SU-DHL-6 (cell line): ENCODE measurements around the gene TRRAP.

Experiments used
- H2AFZ ChIP-seq: fragments of 200-600 bp; sonication (generic); 2 replicates; pipeline ENCODE4 v1.6.1; 2014; ENCODE audit warnings: low read depth, mild to moderate bottlenecking, moderate library complexity, mixed read lengths, antibody characterized with exemption, low read length; ENCODE audit not compliant: severe bottlenecking
- H3F3A ChIP-seq: fragments of 200-600 bp; shearing (Covaris generic); 2 replicates; pipeline ENCODE4 v1.6.0; 2016; ENCODE audit warnings: antibody characterized with exemption, mild to moderate bottlenecking; ENCODE audit not compliant: insufficient read depth
- H3K27ac ChIP-seq: fragments of 200-600 bp; sonication (generic); 2 replicates; pipeline ENCODE4 v1.5.1; 2016; ENCODE audit warnings: low read depth, mild to moderate bottlenecking, low read length, moderate library complexity, mixed read lengths
- H3K27me3 ChIP-seq: fragments of 200-600 bp; sonication (generic), shearing (Covaris generic); 2 replicates; pipeline ENCODE4 v1.6.0; 2014; ENCODE audit warnings: mild to moderate bottlenecking, low read length
- H3K36me3 ChIP-seq: fragments of 200-600 bp; sonication (generic); 2 replicates; pipeline ENCODE4 v1.6.1; 2014; ENCODE audit warnings: mild to moderate bottlenecking, low read length, mixed read lengths
- H3K4me2 ChIP-seq: fragments of 300-600, 200-600 bp; shearing (Covaris generic), sonication (generic); 2 replicates; pipeline ENCODE4 v1.6.0; 2014; ENCODE audit warnings: low read length, low read depth, mild to moderate bottlenecking; ENCODE audit not compliant: poor library complexity, severe bottlenecking
- H3K4me3 ChIP-seq: fragments of 200-600 bp; sonication (generic); 2 replicates; pipeline ENCODE4 v1.5.1; 2014; ENCODE audit warnings: antibody characterized with exemption, low read length, mild to moderate bottlenecking, mixed read lengths; ENCODE audit not compliant: insufficient read depth, poor library complexity, severe bottlenecking
- H3K79me2 ChIP-seq: fragments of 200-600 bp; sonication (generic); 2 replicates; pipeline ENCODE4 v1.6.1; 2014; ENCODE audit warnings: mild to moderate bottlenecking, low read length, moderate library complexity; ENCODE audit not compliant: insufficient read depth
- H3K9ac ChIP-seq: fragments of 200-600 bp; sonication (generic); 2 replicates; pipeline ENCODE4 v1.7.0; 2014; ENCODE audit warnings: mild to moderate bottlenecking, low read length
- H3K9me2 ChIP-seq: fragments of 200-600 bp; sonication (generic); replicated peaks from 2 replicates; pipeline ENCODE4 v1.6.1; 2014; ENCODE audit warnings: low read length; ENCODE audit not compliant: insufficient read depth
- H3K9me3 ChIP-seq: fragments of 200-600 bp; sonication (generic); 2 replicates; pipeline ENCODE4 v1.6.1; 2014; ENCODE audit warnings: low read length, mixed read lengths; ENCODE audit not compliant: insufficient read depth
- H4K20me1 ChIP-seq: fragments of 200-600 bp; sonication (generic); 2 replicates; pipeline ENCODE4 v1.6.1; 2014; ENCODE audit warnings: low read depth, mild to moderate bottlenecking, antibody characterized with exemption, low read length, moderate library complexity, mixed read lengths
- EZH2phosphoT487 ChIP-seq: fragments of 200-600 bp; sonication (generic), shearing (Covaris generic); conservative IDR thresholded peaks from 2 replicates; pipeline ENCODE4 v1.6.1; 2018; ENCODE audit warnings: mild to moderate bottlenecking, antibody characterized with exemption, low read length, moderate library complexity, mixed read lengths
- TF ChIP-seq, protein P1 (sequence below): fragments of 200-600 bp; sonication (generic); IDR thresholded peaks from one replicate; pipeline ENCODE4 v1.5.1; 2017; ENCODE audit warnings: antibody characterized with exemption, mild to moderate bottlenecking, low read length, moderate library complexity; ENCODE audit not compliant: insufficient read depth, poor library complexity, severe bottlenecking

The TRRAP gene

DNA sequence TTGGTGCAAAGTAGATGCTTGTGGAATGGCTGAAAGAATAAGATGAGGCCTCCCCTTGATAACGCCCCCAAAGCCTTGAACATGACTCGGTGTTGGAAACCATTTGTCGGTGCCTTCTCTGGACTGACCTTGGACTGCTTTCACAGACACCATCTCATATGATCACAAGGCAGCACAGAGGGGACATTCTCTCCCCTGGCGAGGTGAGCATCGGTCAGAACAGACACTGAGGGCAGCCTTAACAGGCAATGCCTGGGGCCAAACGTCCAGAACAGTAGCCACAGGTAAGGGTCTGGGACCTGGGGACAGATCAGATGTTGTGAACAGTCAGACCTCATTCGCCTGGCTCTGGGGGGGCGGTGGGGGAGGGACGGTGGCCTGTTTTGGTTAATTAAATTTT, 2.8 kb upstream of the TRRAP start:
- H3K9me3 ChIP-seq: no peaks in the 10 kb centered on the region
- H3F3A ChIP-seq: 0 out of 2 replicates have a peak, but pooled peaks cover 10% of the 10 kb centered on the region
- no peaks in the 10 kb centered on the region for H3K27me3 ChIP-seq
- H4K20me1 ChIP-seq: no peaks in the 10 kb centered on the region
- H3K9me2 ChIP-seq: no peaks in the 10 kb centered on the region
- H3K4me2 ChIP-seq: no peak overlapping the region
- no peak overlapping the region for H3K4me3 ChIP-seq
- no peaks in the 10 kb centered on the region for H3K36me3 ChIP-seq
- no peak overlapping the region for H3K9ac ChIP-seq
- peaks cover 16% of the 10 kb centered on the region for H3K79me2 ChIP-seq
- no peak overlapping the region for H2AFZ ChIP-seq
- TF ChIP-seq, protein P1, sequence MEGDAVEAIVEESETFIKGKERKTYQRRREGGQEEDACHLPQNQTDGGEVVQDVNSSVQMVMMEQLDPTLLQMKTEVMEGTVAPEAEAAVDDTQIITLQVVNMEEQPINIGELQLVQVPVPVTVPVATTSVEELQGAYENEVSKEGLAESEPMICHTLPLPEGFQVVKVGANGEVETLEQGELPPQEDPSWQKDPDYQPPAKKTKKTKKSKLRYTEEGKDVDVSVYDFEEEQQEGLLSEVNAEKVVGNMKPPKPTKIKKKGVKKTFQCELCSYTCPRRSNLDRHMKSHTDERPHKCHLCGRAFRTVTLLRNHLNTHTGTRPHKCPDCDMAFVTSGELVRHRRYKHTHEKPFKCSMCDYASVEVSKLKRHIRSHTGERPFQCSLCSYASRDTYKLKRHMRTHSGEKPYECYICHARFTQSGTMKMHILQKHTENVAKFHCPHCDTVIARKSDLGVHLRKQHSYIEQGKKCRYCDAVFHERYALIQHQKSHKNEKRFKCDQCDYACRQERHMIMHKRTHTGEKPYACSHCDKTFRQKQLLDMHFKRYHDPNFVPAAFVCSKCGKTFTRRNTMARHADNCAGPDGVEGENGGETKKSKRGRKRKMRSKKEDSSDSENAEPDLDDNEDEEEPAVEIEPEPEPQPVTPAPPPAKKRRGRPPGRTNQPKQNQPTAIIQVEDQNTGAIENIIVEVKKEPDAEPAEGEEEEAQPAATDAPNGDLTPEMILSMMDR: no peak
- H3K27ac ChIP-seq: no peak overlapping the region

DNA sequence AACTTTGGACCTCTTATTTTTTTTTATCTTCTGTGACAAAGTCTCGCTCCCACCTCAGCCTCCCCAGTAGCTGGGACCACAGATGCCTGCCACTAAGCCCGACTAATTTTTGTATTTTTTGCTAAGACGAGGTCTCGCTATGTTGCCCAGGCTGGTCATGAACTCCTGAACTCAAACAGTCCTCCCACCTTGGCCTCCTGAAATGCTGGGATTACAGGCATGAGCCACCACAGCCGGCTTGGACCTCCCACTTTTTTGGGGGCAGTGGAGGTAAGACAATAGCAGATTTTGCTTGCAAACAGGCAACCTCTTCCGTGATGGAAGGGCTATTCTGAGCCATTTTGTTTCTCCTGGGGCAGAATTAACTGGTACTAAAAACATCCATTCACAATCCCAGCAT, 1.2 kb upstream of the TRRAP start:
- Histone ChIP-seq H3K4me2 (no peak overlapping the region), H3K79me2 (peaks cover 30% of the 10 kb centered on the region), H4K20me1 (no peaks in the 10 kb centered on the region), H2AFZ (no peak overlapping the region), H3K9me2 (no peaks in the 10 kb centered on the region), H3K27me3 (no peaks in the 10 kb centered on the region), H3F3A (peaks cover 10% of the 10 kb centered on the region; the same call in 1 of the 2 replicates), H3K9ac (no peak overlapping the region), H3K4me3 (no peak overlapping the region), H3K9me3 (no peaks in the 10 kb centered on the region), H3K36me3 (peaks cover 13% of the 10 kb centered on the region), H3K27ac (no peak overlapping the region)
- TF ChIP-seq, protein P1: no peak
- no peak for TF ChIP-seq EZH2phosphoT487

DNA sequence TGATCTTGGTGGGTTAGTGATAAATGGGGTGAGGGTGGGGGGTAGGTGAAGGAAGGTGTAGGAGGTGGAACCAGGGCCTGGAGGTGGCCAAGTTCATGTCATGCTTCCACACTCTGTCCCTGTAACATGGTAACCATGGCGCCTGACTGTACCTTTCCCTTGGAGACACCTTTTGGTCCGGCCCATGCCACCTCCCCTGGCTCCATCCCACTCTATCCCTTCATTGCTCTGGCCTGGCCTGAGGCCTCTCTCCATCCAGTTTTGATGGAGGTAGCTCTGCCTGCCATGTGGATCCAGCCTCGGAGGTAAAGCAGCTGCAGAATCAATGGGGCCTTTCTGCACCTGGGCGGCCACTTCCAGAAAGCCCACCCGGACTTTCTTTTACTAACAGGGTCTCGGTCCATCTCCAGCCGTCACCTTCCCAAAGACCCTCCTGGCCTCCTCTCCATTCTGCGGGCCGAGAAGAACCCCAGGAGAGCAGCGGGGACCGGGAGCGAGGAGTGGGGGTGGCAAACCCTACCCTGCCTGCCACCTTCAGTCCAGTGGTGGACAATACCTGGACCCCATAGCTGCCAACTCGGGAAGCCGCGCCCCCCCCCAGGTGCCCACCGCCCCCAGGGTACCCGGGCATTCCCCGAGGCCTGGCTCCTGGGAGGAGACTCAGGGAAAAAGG, 504 bp upstream of the TRRAP start:
- TF ChIP-seq, protein P1: no peak
- TF ChIP-seq EZH2phosphoT487: no peak
- H3K27me3 ChIP-seq: no peaks in the 10 kb centered on the region
- peak overlapping the region; percentile 77 for H2AFZ ChIP-seq

More for the DNA sequence above, 504 bp upstream of the TRRAP start:
- Histone ChIP-seq H3K9me2 (no peaks in the 10 kb centered on the region), H3K36me3 (peaks cover 15% of the 10 kb centered on the region), H3K9me3 (no peaks in the 10 kb centered on the region), H3F3A (peaks cover 8% of the 10 kb centered on the region; the same call in 1 of the 2 replicates), H3K79me2 (peaks cover 31% of the 10 kb centered on the region), H3K4me3 (peak overlapping the region; percentile 89), H3K9ac (peak overlapping the region; percentile 96), H3K4me2 (peak overlapping the region; percentile 92), H4K20me1 (no peaks in the 10 kb centered on the region), H3K27ac (no peak overlapping the region)
